GM23338 (cell line): ENCODE results near the gene PALLD. TPM values are rescaled to one million over a fixed set of nuclear protein-coding genes. Genes with fewer than 3 reads are reported as not detected.
A peak's percentile ranks its signal among the peaks of the same experiment; 100 is the strongest.

Experiments
- ATAC-seq: fragments of 200-7000 bp; cut with Tn5 transposase; 3 replicates; pipeline ENCODE4 v1.9.1; 2020
- DNase-seq: peaks from one replicate; pipeline ENCODE4 v3.0.0-alpha.2; 2015; ENCODE audit warnings: low spot score
- H2AFZ ChIP-seq: fragments of 200-600 bp; sonication (generic); 2 replicates; pipeline ENCODE4 v1.8.0; 2016; ENCODE audit warnings: antibody characterized with exemption, mild to moderate bottlenecking, moderate library complexity
- H3F3A ChIP-seq: fragments of 200-600 bp; sonication (generic); replicated peaks from 2 replicates; pipeline ENCODE4 v1.8.0; 2017; ENCODE audit warnings: antibody characterized with exemption, mixed run types, low read depth
- H3K27ac ChIP-seq: fragments of 200-600 bp; sonication (generic); 2 replicates; pipeline ENCODE4 v1.6.1; 2016; ENCODE audit warnings: low read depth
- H3K27me3 ChIP-seq: fragments of 200-600 bp; sonication (generic); 2 replicates; pipeline ENCODE4 v1.8.0; 2016; ENCODE audit warnings: mild to moderate bottlenecking, mixed run types, moderate library complexity; ENCODE audit not compliant: insufficient read depth
- H3K36me3 ChIP-seq: fragments of 200-600 bp; sonication (generic); 2 replicates; pipeline ENCODE4 v1.8.0; 2016; ENCODE audit warnings: mild to moderate bottlenecking; ENCODE audit not compliant: insufficient read depth
- H3K4me1 ChIP-seq: fragments of 200-600 bp; sonication (generic); 2 replicates; pipeline ENCODE4 v1.8.0; 2016; ENCODE audit warnings: mild to moderate bottlenecking, moderate library complexity; ENCODE audit not compliant: insufficient read depth
- H3K4me2 ChIP-seq: fragments of 200-600 bp; sonication (generic); 2 replicates; pipeline ENCODE4 v1.7.1; 2017; ENCODE audit warnings: mixed run types
- H3K4me3 ChIP-seq: fragments of 200-600 bp; sonication (generic); 2 replicates; pipeline ENCODE4 v1.6.1; 2016; ENCODE audit warnings: mixed run types
- H3K79me2 ChIP-seq: fragments of 200-600 bp; sonication (generic); replicated peaks from 2 replicates; pipeline ENCODE4 v1.8.0; 2017; ENCODE audit warnings: mild to moderate bottlenecking; ENCODE audit not compliant: insufficient read depth
- H3K9me2 ChIP-seq: fragments of 200-600 bp; sonication (generic); 2 replicates; pipeline ENCODE4 v1.8.0; 2017; ENCODE audit not compliant: insufficient read depth
- H4K20me1 ChIP-seq: fragments of 200-600 bp; sonication (generic); replicated peaks from 2 replicates; pipeline ENCODE4 v1.8.0; 2017; ENCODE audit warnings: mild to moderate bottlenecking; ENCODE audit not compliant: insufficient read depth
- H3K27ac Mint-ChIP-seq: 2 replicates; pipeline ENCODE4 v1.8.0; 2020; ENCODE audit warnings: inconsistent platforms, mild to moderate bottlenecking, moderate library complexity, mixed read lengths
- H3K27me3 Mint-ChIP-seq: 3 replicates; pipeline ENCODE4 v1.8.0; 2022; ENCODE audit warnings: low read depth, mild to moderate bottlenecking, moderate library complexity, mixed read lengths, inconsistent platforms; ENCODE audit not compliant: insufficient read depth, poor library complexity
- H3K36me3 Mint-ChIP-seq: 3 replicates; pipeline ENCODE4 v1.8.0; 2021; ENCODE audit warnings: low read depth, mild to moderate bottlenecking, inconsistent platforms, moderate library complexity, mixed read lengths
- H3K4me1 Mint-ChIP-seq: 3 replicates; pipeline ENCODE4 v1.8.0; 2020; ENCODE audit warnings: mild to moderate bottlenecking, inconsistent platforms, mixed read lengths
- H3K4me3 Mint-ChIP-seq: 3 replicates; pipeline ENCODE4 v1.8.0; 2021; ENCODE audit warnings: moderate library complexity, mild to moderate bottlenecking, inconsistent platforms, mixed read lengths
- H3K9me3 Mint-ChIP-seq: 3 replicates; pipeline ENCODE4 v1.8.0; 2020; ENCODE audit warnings: moderate library complexity, mild to moderate bottlenecking, inconsistent platforms, mixed read lengths
- CREB1 ChIP-seq: fragments of 250-450 bp; sonication (Bioruptor Pico); IDR thresholded peaks from 2 replicates; pipeline ENCODE4 v1.5.0; 2020; ENCODE audit warnings: low read depth, mild to moderate bottlenecking, moderate library complexity
- CTCF ChIP-seq, 2 experiments: fragments of 200-600 bp in 1 of 2; sonication (generic) in 1 of 2; conservative IDR thresholded peaks; 2 replicates each; pipeline versions ENCODE4 v1.5.1 to v1.6.1; 2016 to 2017; ENCODE audit warnings: antibody characterized with exemption in 2 of 2, low read depth in 2 of 2, mild to moderate bottlenecking in 2 of 2, moderate library complexity in 1 of 2
- ETS1 ChIP-seq: IDR thresholded peaks from 2 replicates; pipeline ENCODE4 v1.6.1; 2016; ENCODE audit warnings: antibody characterized with exemption
- EZH2 ChIP-seq: fragments of 200-600 bp; sonication (generic); IDR thresholded peaks from one replicate; pipeline ENCODE4 v1.8.0; 2017; ENCODE audit warnings: antibody characterized with exemption, mild to moderate bottlenecking, low read depth; ENCODE audit not compliant: unreplicated experiment
- JUNB ChIP-seq: IDR thresholded peaks from one replicate; pipeline ENCODE4 v1.6.1; 2016; ENCODE audit warnings: antibody characterized with exemption; ENCODE audit not compliant: unreplicated experiment
- NANOG ChIP-seq: IDR thresholded peaks from 2 replicates; pipeline ENCODE4 v1.6.1; 2016; ENCODE audit warnings: antibody characterized with exemption, borderline replicate concordance
- POLR2AphosphoS5 ChIP-seq: IDR thresholded peaks from 2 replicates; pipeline ENCODE4 v1.6.1; 2016; ENCODE audit warnings: antibody characterized with exemption, low read depth
- REST ChIP-seq: IDR thresholded peaks from one replicate; pipeline ENCODE4 v1.6.1; 2018; ENCODE audit warnings: antibody characterized with exemption; ENCODE audit not compliant: unreplicated experiment
- ZNF114 ChIP-seq: fragments of 250-450 bp; sonication (Bioruptor Pico); IDR thresholded peaks from 2 replicates; pipeline ENCODE4 v1.5.0; 2020; ENCODE audit warnings: mild to moderate bottlenecking, moderate library complexity
- polyA plus RNA-seq: library from polyadenylated mRNA; unstranded; fragments of >200 nt; fragmentation: Nextera tagmentation; extraction: Ambion mirVana; gene quantifications from 2 replicates; pipeline ENCODE4 v1.2.1, GENCODE V29; 2016
- total RNA-seq: library from RNA; depleted of rRNA; stranded (reverse); fragments of >200 nt; shearing (Covaris generic); gene quantifications from 2 replicates; pipeline ENCODE4 v1.2.3, GENCODE V29; 2014

Gene PALLD
- total and polyA plus RNA-seq, 2 experiments from 2014 or later: 13.1 to 30.2 TPM

GRCh38 chr4:168942985-168943384 lies 446.1 kb downstream of the PALLD start:
- TF ChIP-seq CTCF (conservative IDR thresholded peaks at IDR 0.05; ENCODE audit: low read depth in 2 of 2) (peak; percentile 80 to 88), EZH2 (no peak)
- Histone ChIP-seq H2AFZ (no peak overlapping the region), H4K20me1 (no peaks in the 10 kb centered on the region), H3K4me3 (no peak overlapping the region), H3K4me1 (no peaks in the 10 kb centered on the region), H3K27me3 (no peaks in the 10 kb centered on the region), H3K36me3 (no peaks in the 10 kb centered on the region), H3F3A (no peaks in the 10 kb centered on the region), H3K79me2 (no peaks in the 10 kb centered on the region), H3K4me2 (no peak overlapping the region), H3K27ac (no peak overlapping the region), H3K9me2 (no peaks in the 10 kb centered on the region)
- Mint-ChIP-seq H3K27ac (peak overlapping the region; percentile 43; the same call in 1 of the 2 replicates), H3K4me3 (no peak overlapping the region), H3K9me3 (peaks cover 5% of the 10 kb centered on the region; the same call in 1 of the 3 replicates), H3K4me1 (0 out of 3 replicates have a peak, but pooled peaks cover 3% of the 10 kb centered on the region), H3K27me3 (no peaks in the 10 kb centered on the region), H3K36me3 (no peaks in the 10 kb centered on the region)
- DNase-seq (peak; percentile 63), ATAC-seq (peak; percentile 77)

- H3K27me3 ChIP-seq: no peaks in the 10 kb centered on the region
- no peaks in the 10 kb centered on the region for H3K36me3 ChIP-seq
- no peaks in the 10 kb centered on the region for H3F3A ChIP-seq
- no peaks in the 10 kb centered on the region for H3K9me2 ChIP-seq
- no peaks in the 10 kb centered on the region for H3K79me2 ChIP-seq
- H3K4me1 ChIP-seq: no peaks in the 10 kb centered on the region
- no peak for DNase-seq
- no peaks in the 10 kb centered on the region for H4K20me1 ChIP-seq
- H2AFZ ChIP-seq: no peak overlapping the region
- H3K4me2 ChIP-seq: no peak overlapping the region
- no peak overlapping the region for H3K4me3 Mint-ChIP-seq
- 0 out of 3 replicates have a peak, but pooled peaks cover 3% of the 10 kb centered on the region for H3K4me1 Mint-ChIP-seq
- no peaks in the 10 kb centered on the region; the same call in 2 of the 3 replicates for H3K36me3 Mint-ChIP-seq
- no peak overlapping the region for H3K4me3 ChIP-seq
- ATAC-seq: no peak
- no peak overlapping the region for H3K27ac Mint-ChIP-seq
- H3K27me3 Mint-ChIP-seq: no peaks in the 10 kb centered on the region
- no peak overlapping the region for H3K27ac ChIP-seq
- no peaks in the 10 kb centered on the region for H3K9me3 Mint-ChIP-seq
- TF ChIP-seq POLR2AphosphoS5 (no peak), ZNF114 (CRISPR knock-in tag) (no peak), JUNB (no peak), CREB1 (CRISPR knock-in tag) (no peak), REST (no peak), ETS1 (no peak), EZH2 (no peak), NANOG (no peak)
Observed at GRCh38 chr4:168945291-168945690, 448.4 kb downstream of the PALLD start.
